Right cardiac atrium (tissue), 5 donors: Measurements from ENCODE around the gene DLGAP5. TPM values are rescaled to one million over a fixed set of nuclear protein-coding genes. Genes with fewer than 3 reads are reported as not detected.

Experiments used
- ATAC-seq, 2 donors: fragments of 200-7000 bp; cut with Tn5 transposase; one replicate each; pipeline versions ENCODE4 v1.8.0 to v1.9.1; 2020; ENCODE audit warnings: moderate library complexity in 2 of 2, mild to moderate bottlenecking in 1 of 2
- DNase-seq, 3 donors: peaks; one replicate each; pipeline ENCODE4 v3.0.0-alpha.2; 2020
- H3K27ac ChIP-seq: one replicate; pipeline ENCODE4 v1.5.1; 2013; ENCODE audit warnings: mild to moderate bottlenecking, low read length, control low read depth, moderate library complexity
- H3K27me3 ChIP-seq: one replicate; pipeline ENCODE4 v1.6.1; 2013; ENCODE audit not compliant: control insufficient read depth, insufficient read depth
- H3K4me1 ChIP-seq: one replicate; pipeline ENCODE4 v1.6.1; 2013; ENCODE audit warnings: low read length; ENCODE audit not compliant: control insufficient read depth, insufficient read depth
- H3K4me3 ChIP-seq: one replicate; pipeline ENCODE4 v1.5.1; 2013; ENCODE audit warnings: low read length, control low read depth
- H3K9me3 ChIP-seq: one replicate; pipeline ENCODE4 v1.6.1; 2013; ENCODE audit warnings: low read length; ENCODE audit not compliant: control insufficient read depth
- WGBS: extraction: QIAGEN DNeasy Blood & Tissue Kit; methylation state at CpG from one replicate; pipeline ENCODE4 v1.1.7; 2013; 5-methylcytosine and 5-hydroxymethylcytosine counted together
- intact Hi-C, 4 donors: fragments of 100-400 bp; cut with DNase I; formaldehyde crosslinking; loops; one replicate each; pipeline versions ENCODE4 v1.11.0 to v1.14.0; 2022 to 2023
- polyA plus RNA-seq: library from polyadenylated mRNA; stranded (reverse); fragments of 200-250 nt; gene quantifications from one replicate; pipeline ENCODE4 v1.2.3, GENCODE V29; 2013
- total RNA-seq, 4 donors: library from RNA; stranded (reverse); fragmentation: NEBNext Ultra II Directional; extraction: Animal tissue kit (Norgen Biotek cat#: 25700); gene quantifications; one replicate each; pipeline ENCODE4 v1.2.1, GENCODE V29; 2021
- donor health status: healthy with polysubstance abuse.
- donor health status: DM: no; HTN: yes; CAD: no.
- donor health status: DM: no; HTN: no; CAD: no.
- donor health status: DM: no; HTN: yes; CAD: no; lungs with severe emphysema.
- donor health status: DM: yes; HTN: yes; CAD: no.

Gene DLGAP5
- total and polyA plus RNA-seq, 5 donors, result 0.02 to 0.89 (median 0.30) TPM; not detected in 1

- peaks cover 47% of the 10 kb centered on the region for H3K4me1 ChIP-seq
- 79% methylated on average over 13 of the region's 13 CpGs for WGBS
These were observed 70.6 kb downstream of the DLGAP5 start for GRCh38 chr14:55120571-55121495.

GRCh38 chr14:55118761-55119160 lies 72.6 kb downstream of the DLGAP5 start:
- ATAC-seq (no peak), DNase-seq (no peak)
- Histone ChIP-seq H3K9me3 (no peaks in the 10 kb centered on the region), H3K27me3 (no peaks in the 10 kb centered on the region), H3K4me1 (peaks cover 40% of the 10 kb centered on the region), H3K4me3 (no peak overlapping the region), H3K27ac (peak overlapping the region; percentile 98)
- intact Hi-C loops, result no loop called here
- 28% methylated on average over 3 of the region's 3 CpGs for WGBS

More at GRCh38 chr14:55120571-55121495, 70.6 kb downstream of the DLGAP5 start:
- H3K4me3 ChIP-seq, result no peak overlapping the region
- ATAC-seq, result no peak
- no peak for DNase-seq
- H3K27me3 ChIP-seq, result no peaks in the 10 kb centered on the region
- intact Hi-C loops, result no loop called here
- H3K9me3 ChIP-seq, result no peaks in the 10 kb centered on the region
- H3K27ac ChIP-seq, result peak overlapping the region; percentile 51

GRCh38 chr14:55117803-55118441 lies 73.5 kb downstream of the DLGAP5 start:
- WGBS, result 58% methylated on average over 7 of the region's 7 CpGs
- ATAC-seq (peak in 1 of 2 donors; percentile 60), DNase-seq (no peak)
- peaks cover 36% of the 10 kb centered on the region for H3K4me1 ChIP-seq
- H3K4me3 ChIP-seq, result no peak overlapping the region
- peak overlapping the region; percentile 98 for H3K27ac ChIP-seq
- no peaks in the 10 kb centered on the region for H3K27me3 ChIP-seq
- no peaks in the 10 kb centered on the region for H3K9me3 ChIP-seq
- intact Hi-C loops, result no loop called here

- WGBS, result 67% methylated on average over 11 of the region's 11 CpGs
- Histone ChIP-seq H3K9me3 (no peaks in the 10 kb centered on the region), H3K4me3 (no peak overlapping the region), H3K27ac (no peak overlapping the region), H3K4me1 (peaks cover 30% of the 10 kb centered on the region), H3K27me3 (no peaks in the 10 kb centered on the region)
- DNase-seq (no peak), ATAC-seq (no peak)
- intact Hi-C loops, result no loop called here
These were observed 74.9 kb downstream of the DLGAP5 start for GRCh38 chr14:55116246-55117030.

- Histone ChIP-seq H3K4me3 (no peak overlapping the region), H3K27me3 (no peaks in the 10 kb centered on the region), H3K27ac (no peak overlapping the region), H3K4me1 (peaks cover 29% of the 10 kb centered on the region), H3K9me3 (no peaks in the 10 kb centered on the region)
- ATAC-seq, result no peak
- DNase-seq, result no peak
- 91% methylated on average over 4 of the region's 4 CpGs for WGBS
- intact Hi-C loops, result no loop called here
These were observed 75.5 kb downstream of the DLGAP5 start for GRCh38 chr14:55115861-55116245.

- H3K27me3 ChIP-seq, result no peaks in the 10 kb centered on the region
- intact Hi-C loops, result no loop called here
- DNase-seq (no peak), ATAC-seq (no peak)
- 34% methylated on average over 3 of the region's 3 CpGs for WGBS
- no peak overlapping the region for H3K4me3 ChIP-seq
- H3K27ac ChIP-seq, result no peak overlapping the region
- H3K9me3 ChIP-seq, result no peaks in the 10 kb centered on the region
- H3K4me1 ChIP-seq, result peaks cover 25% of the 10 kb centered on the region
These were observed 75.9 kb downstream of the DLGAP5 start for GRCh38 chr14:55115460-55115859.

- H3K4me3 ChIP-seq, result no peak overlapping the region
- no peaks in the 10 kb centered on the region for H3K9me3 ChIP-seq
- H3K27me3 ChIP-seq, result no peaks in the 10 kb centered on the region
- WGBS, result 68% methylated on average over 2 of the region's 2 CpGs
- peaks cover 20% of the 10 kb centered on the region for H3K4me1 ChIP-seq
- DNase-seq, result no peak
- intact Hi-C loops, result no loop called here
- H3K27ac ChIP-seq, result no peak overlapping the region
- no peak for ATAC-seq
These were observed 76.7 kb downstream of the DLGAP5 start for GRCh38 chr14:55114720-55115119.

GRCh38 chr14:55111122-55111708 lies 80.2 kb downstream of the DLGAP5 start:
- 96% methylated on average over 10 of the region's 10 CpGs for whole genome bisulfite sequencing
- no peak overlapping the region for H3K27ac ChIP-seq
- H3K4me3 ChIP-seq, result no peak overlapping the region
- DNase-seq, result no peak
- peaks cover 5% of the 10 kb centered on the region for H3K4me1 ChIP-seq
- ATAC-seq, result no peak
- intact Hi-C loops, result no loop called here
- H3K27me3 ChIP-seq, result no peaks in the 10 kb centered on the region
- H3K9me3 ChIP-seq, result no peaks in the 10 kb centered on the region

GRCh38 chr14:55109836-55110235 lies 81.5 kb downstream of the DLGAP5 start:
- DNase-seq, result no peak
- Histone ChIP-seq H3K4me3 (no peak overlapping the region), H3K27ac (no peak overlapping the region), H3K4me1 (peaks cover 9% of the 10 kb centered on the region), H3K27me3 (no peaks in the 10 kb centered on the region), H3K9me3 (no peaks in the 10 kb centered on the region)
- no peak for ATAC-seq
- intact Hi-C loops, result no loop called here
- 100% methylated on average over 1 of the region's 1 CpG for WGBS

GRCh38 chr14:55107766-55108554 lies 83.4 kb downstream of the DLGAP5 start:
- Histone ChIP-seq H3K4me1 (peaks cover 24% of the 10 kb centered on the region), H3K9me3 (no peaks in the 10 kb centered on the region), H3K27me3 (no peaks in the 10 kb centered on the region), H3K4me3 (no peak overlapping the region), H3K27ac (peak overlapping the region; percentile 100)
- DNase-seq (peak; percentile 93 to 96 (median 96)), ATAC-seq (peak; percentile 94 to 96)
- intact Hi-C loops, result no loop called here
- WGBS, result 23% methylated on average over 19 of the region's 19 CpGs
